ENCODE measurements around the gene TRERF1.

The TRERF1 gene

GRCh38 chr6:42363926-42364849, 87.5 kb downstream of the TRERF1 start:
- DNase-seq: no peak

DNA sequence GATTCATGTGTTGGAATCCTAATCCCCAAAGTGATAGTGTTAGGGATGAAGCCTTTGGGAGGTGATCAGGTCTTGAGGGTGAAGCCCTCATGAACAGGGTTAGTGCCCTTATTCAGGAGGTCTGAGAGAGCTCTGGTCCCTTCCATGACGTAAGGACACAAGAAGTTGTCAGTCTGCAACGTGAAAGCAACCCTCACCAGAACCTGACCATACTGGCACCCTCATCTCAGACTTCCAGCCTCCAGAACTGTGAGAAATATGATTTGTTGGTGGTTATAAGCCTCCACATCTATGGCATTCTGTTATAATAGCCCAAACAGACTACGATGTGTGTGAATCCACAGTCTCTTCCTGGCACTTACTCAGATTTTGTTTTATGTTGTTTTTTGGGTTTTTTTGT, 90.7 kb downstream of the TRERF1 start:
- no peak for DNase-seq

- DNase-seq: no peak
Observed at GRCh38 chr6:42359021-42359420, 92.7 kb downstream of the TRERF1 start.

GRCh38 chr6:42355416-42355815, 96.3 kb downstream of the TRERF1 start:
- no peak for DNase-seq

DNA sequence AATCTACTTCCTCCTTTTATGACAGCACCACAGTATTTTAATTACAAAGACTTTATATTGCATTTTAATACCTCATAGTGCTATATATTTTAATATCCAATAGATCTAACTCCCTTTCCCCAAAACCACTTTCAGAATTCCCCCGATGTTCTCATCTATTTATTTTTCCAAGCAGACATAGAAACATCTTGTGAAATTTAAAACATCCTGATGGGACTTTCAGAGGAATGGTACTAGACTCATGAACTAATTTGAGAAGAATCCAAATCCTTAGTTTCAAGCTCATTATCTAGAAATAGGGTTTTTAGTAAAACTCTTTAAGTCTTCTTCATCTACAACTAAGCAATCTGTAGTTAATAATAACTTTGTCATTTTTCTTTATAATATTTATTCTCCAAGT, 97.0 kb downstream of the TRERF1 start:
- no peak for DNase-seq

GRCh38 chr6:42352856-42353564, 98.7 kb downstream of the TRERF1 start:
- no peak for DNase-seq

- no peak for DNase-seq
Observed at GRCh38 chr6:42350911-42351310, 100.8 kb downstream of the TRERF1 start.

DNA sequence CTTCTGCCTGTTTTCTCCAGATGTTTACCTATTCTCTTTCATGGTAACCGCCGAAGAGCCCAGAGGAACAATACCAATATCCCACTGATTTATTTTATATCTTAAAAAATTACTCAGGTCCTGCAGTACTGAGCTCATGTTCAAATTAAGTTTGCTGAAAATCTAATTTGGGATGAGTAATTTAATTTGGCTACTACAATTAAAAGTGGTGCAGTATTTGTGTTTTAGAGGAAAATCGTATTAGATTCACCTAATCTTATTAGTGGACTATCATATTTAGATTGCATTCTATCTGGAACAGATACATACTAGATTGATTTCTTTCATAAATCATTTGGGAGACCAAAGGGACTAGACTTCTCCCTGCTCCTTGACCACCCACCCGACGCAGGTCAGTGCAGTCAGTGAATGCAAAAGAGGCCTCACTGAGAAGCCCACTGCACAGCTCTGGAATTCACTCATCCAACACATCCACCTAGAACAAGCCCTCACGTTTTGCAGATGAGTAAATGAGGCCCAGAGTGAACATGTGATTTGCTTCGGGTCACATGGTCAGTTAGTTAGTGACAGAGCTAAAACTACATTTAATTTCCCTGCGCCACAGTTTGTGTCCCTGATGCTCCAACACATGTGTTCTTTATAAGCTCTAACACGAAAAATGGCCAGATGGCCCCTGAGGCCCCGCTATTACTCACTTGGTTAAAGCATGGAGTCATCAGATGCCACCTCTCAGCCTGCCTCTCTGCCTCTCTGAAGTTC, 101.8 kb downstream of the TRERF1 start:
- DNase-seq: no peak

DNA sequence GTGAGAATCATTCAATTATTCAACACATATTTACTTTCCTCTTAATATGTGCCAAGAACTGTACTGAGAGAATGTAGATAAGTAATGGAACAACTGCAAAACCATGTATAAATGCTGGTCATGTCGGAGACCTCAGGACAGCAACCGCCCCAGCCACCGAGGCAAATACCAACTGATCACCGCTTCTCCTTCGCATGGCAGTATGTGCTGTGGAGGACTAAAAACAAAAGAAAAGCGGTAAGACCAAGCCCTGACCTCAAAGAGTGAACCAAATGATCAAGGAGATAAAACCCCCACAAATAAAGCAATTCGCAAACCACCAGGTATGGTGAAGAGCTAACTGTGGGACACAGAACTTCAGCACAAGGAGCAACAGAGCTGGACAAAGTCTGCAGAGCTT, 104.3 kb downstream of the TRERF1 start:
- no peak for DNase-seq

GRCh38 chr6:42345696-42346416, 105.9 kb downstream of the TRERF1 start:
- no peak for DNase-seq

- no peak for DNase-seq
Observed at GRCh38 chr6:42344756-42345155, 107.0 kb downstream of the TRERF1 start.

- DNase-seq: no peak
Observed at GRCh38 chr6:42341771-42342553, 109.8 kb downstream of the TRERF1 start.

DNA sequence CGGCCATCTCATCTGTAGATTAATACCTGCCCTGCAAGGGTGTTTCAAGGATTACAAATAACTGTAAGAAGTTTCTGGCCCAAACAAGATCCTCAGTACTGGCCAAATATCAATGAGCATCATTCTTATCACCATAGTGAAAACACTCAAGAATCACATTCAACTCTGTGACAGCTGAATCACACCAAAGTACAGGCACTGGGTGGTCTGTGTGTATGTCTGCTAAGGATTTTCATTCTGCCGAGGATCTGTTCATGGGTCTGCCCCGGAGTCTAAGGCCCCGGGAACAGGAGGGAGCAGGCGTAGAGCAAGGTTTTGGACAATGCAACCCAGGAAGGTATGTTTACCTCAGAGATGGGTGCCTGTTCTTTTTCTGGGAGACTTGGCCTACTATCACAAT, 110.5 kb downstream of the TRERF1 start:
- DNase-seq: no peak

- no peak for DNase-seq
Observed at GRCh38 chr6:42340511-42340910, 111.2 kb downstream of the TRERF1 start.

DNA sequence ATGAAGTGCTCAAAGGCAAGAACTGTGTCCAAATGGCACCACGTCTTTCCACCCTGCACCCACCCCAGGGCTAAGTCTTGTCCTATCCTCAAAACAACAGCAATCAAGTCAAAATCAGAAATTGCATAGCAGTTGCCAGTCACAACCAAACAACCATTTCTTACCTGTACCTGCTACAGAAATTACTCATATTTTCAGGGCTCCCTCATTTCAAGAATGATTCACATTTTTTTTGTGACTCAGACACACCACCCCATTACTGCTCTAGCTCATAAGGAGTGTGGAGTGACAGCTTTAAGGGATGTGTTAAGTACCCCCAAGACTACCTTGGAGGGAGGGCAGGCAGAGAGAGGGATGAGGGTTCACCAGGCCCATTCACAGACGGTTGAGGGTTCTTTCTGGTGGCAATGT, 111.7 kb downstream of the TRERF1 start:
- DNase-seq: no peak

DNA sequence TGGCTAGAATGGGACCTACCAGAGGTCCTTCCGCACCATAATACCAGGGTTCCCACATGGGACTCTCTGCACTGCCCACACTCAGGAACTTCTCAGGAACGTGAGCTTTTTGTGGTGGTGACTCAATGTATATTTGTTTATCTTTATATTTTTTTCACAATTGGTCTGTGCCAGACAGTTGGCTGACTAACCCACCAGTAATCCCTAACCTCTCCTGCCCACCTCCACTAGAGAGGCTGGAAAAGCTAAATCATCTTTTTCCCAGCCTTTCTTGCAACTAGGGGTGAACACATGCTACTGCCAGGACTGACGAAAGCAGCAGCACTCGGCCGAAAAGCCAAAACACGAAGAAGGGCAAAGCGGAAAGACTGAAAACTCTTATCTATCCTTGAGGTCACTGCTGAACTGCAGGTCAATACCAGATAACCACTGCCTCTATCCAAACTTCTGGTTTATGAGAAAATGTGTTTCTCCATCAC, 112.9 kb downstream of the TRERF1 start:
- no peak for DNase-seq

DNA sequence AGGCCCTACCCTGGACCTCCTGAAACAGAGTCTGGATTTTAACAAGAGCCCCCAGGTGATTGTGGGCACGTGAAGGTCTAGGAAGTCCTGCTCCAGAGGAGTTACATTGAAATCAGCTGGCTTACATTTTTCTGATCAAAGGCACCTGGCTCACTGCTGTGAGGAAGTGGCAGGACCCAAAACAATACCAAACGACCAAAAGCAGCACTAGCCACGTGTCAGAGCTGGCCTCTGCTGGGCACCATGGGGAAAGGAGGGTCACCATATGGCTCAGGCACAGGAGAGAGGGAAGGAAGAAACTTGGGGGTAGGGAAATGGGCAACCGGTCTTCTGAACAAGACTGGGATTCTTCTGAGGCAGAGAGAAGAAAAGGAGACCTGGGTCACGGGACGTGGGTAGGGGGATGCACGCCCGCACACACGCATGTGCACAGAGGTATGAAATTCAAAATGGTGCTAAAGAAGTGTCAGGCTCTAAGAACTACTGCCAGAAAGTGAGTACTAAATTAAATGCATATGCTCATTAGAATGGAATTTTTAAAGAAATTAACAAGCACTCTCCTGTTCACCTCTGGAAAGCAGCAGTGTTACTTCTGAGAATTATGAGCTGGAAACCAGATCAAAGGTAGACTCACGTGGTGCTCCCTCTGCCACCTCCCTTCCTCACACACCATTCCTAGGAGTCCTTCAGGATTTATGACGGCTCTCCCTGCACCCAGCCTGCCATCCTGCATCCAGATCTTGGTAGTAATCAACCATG, 113.6 kb downstream of the TRERF1 start:
- DNase-seq: no peak

GRCh38 chr6:42336431-42336830, 115.3 kb downstream of the TRERF1 start:
- DNase-seq: no peak

DNA sequence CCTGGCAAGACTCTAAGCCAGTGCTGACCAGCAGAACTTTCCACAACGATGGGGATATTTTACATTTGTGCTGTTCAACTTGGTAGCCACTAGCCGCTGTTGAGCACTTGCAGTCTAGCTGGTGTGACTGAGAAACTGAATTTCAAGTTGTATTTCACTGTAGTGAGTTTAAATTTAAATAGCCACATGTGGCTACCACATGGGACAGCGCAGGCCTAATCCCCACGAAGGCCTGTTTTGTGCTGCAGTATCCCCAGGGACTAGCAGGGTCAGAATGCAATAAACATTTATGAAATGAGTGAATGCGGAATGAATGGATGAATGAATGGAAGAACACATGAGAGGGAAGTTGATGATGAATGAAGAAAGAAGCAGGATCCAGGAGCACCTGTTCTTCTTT, 115.8 kb downstream of the TRERF1 start:
- no peak for DNase-seq

DNA sequence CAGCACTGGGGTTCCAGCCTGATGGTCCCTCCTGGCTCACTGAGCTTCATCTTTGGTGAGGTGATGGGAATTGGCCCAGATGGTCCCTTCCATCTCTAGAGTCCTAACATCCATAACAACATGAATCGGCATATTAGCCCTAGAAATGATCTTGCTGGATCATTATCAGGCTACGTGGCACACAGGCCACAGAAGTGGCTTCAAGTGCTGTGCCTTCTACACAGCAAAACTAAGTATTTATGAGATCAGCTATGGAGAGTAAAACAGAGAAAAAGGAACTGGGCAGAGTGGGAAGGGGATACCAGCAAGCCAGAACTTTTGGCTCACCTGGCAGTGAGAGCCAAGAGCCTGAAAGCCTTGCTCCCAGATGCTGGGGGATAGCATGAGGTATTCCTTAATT, 116.9 kb downstream of the TRERF1 start:
- DNase-seq: no peak

- no peak for DNase-seq
Observed at GRCh38 chr6:42333612-42334011, 118.1 kb downstream of the TRERF1 start.

Data from activated gamma-delta T cell (primary cell).